Activated T-helper 1 cell treated with Interleukin-2 at 50 U/mL for 16 hours (primary cell): ENCODE results near the gene NUDT16.
"Not testable (repeated sequence)": the region's sequence is repeated elsewhere in the genome, so short reads cannot be mapped to it uniquely, and the experiment has no call there.

ENCODE experiments used
- DNase-seq: peaks from one replicate; pipeline ENCODE4 v3.0.0-alpha.2; 2020; ENCODE audit warnings: low read depth

Gene NUDT16

GRCh38 chr3:131381445-131382291 lies at the start of gene NUDT16:
Gene NUDT16, plus strand, starts transcription at chr3:131381774. Its CDS starts 31 bp downstream, at chr3:131381805.
- DNase-seq, result peak; percentile 94

DNA sequence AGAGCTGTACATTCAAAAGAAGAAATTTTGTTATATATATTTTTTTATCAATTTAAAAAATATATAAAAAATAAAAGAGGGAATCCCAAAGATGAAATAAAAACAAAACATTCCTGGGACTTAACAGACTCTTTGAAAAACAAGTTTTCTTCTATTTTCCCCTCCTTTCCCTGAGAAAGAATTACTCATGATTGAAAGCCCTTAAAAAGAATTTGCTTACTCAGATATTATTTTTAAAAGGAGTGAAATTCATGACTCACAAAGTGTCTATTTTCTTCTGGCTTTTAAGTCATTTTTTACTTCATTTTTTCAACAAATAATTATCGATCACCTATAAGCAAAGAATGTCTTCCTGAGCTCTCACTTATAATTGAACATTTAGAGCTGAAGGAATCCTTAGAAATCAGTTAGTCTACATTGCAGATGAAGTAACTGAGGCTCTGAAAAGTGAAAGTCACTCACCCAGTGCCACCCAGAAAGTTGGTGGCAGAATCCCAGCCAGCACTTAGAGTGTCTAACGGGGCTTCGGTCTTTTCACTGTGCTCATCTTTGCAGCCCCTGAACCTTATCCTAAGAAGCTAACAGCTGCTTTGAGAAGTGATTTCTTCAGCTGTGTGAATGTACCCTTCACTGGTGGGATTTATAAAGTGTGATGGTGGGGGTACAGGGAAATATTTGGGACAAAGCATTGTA lies 42.5 kb upstream of the NUDT16 start:
- DNase-seq, result no peak

DNA sequence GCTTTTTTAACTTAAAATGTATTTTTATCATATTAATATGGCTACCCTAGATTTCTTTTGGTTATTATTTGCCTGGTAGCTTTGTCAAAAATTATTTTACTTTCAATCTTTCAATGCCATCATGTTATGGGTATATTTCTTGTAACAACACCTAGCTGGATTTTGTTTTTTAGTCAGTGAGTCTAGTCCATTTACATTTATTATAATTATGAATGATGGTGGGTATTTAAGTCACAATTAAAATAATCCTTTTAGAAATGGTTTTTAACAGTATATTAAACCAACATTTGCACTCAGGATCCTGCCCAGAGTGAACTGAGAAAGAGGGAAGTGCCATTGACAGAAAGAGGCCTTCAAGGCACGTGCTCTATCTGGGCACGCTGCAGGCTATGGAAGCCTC lies 39.8 kb upstream of the NUDT16 start:
- DNase-seq, result no peak

GRCh38 chr3:131348911-131349310 lies 32.7 kb upstream of the NUDT16 start:
- DNase-seq, result no peak

GRCh38 chr3:131349454-131349853 lies 32.1 kb upstream of the NUDT16 start:
- no peak for DNase-seq

GRCh38 chr3:131349946-131350347 lies 31.6 kb upstream of the NUDT16 start:
- no peak for DNase-seq

DNA sequence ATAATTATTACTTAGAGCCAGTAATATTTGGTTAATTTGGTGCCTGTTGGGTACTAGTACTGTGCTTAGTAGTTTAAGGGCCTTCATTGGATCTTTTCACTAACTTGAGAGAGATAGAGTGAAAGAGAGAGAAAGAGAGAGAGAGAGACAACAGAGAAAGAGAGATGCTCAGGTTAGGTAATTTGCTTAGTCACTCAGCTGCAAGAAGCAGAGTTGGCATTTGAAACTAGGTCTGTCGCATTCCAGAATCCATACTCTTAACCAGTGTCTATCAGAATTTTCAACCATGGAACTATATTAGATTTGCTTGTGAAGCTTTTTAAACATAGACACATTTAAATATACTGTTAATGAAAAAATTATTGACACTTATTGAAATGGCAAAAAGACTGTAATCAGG lies 31.1 kb upstream of the NUDT16 start:
- no peak for DNase-seq

- no peak for DNase-seq
Measured at GRCh38 chr3:131353016-131353877, 28.3 kb upstream of the NUDT16 start.

DNA sequence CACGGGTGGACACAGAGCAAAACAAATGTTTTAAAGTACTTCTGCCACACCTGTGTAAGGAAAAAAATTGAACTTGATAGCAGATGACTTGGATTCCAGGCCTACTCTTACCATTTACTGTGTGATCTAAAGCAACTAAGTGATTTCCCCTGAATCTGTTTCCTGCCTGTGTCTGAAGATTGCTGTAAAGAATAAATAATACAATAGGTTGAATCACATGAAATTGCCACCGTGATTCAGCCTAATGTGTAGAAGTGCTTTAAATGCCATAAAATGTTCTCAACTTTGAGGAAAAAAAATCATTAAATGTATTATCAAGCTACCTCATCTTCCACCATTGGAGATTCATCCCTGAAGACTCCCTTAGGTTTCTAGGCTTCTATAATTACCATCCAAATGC lies 27.6 kb upstream of the NUDT16 start:
- DNase-seq, result no peak

DNA sequence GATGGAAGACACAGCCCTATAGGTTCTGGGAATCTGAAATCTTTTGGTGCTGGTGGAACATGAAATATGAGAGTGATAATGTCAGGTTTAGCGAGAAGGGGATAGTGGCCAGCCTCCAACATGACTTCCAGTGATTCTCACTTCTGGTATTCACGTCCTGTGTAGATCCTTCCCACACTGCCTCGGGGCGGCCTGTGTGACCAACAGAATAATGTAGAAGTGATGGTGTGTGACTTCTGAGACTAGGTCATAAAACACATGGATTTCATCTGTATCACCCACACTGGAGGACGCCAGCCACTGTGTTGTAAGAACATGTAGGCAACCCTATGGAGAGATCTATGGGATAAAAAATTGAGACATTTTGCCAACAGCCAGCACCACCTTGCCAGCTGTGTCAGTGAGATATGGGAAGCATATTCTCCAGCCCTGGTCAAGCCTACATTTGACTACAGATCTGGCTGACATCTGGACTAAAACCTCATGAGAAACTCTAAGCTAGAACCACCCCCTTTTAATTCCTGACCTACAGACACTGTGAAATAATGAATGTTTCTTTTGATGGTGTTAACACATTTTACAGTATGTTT lies 25.5 kb upstream of the NUDT16 start:
- DNase-seq, result no peak

GRCh38 chr3:131357275-131357674 lies 24.3 kb upstream of the NUDT16 start:
- DNase-seq, result no peak

GRCh38 chr3:131360191-131360755 lies 21.3 kb upstream of the NUDT16 start:
- no peak for DNase-seq

GRCh38 chr3:131361066-131361463 lies 20.5 kb upstream of the NUDT16 start:
- DNase-seq, result not testable (repeated sequence)

GRCh38 chr3:131361464-131362421 lies 19.8 kb upstream of the NUDT16 start:
- no peak for DNase-seq

- no peak for DNase-seq
Measured at GRCh38 chr3:131363275-131363674, 18.3 kb upstream of the NUDT16 start.

DNA sequence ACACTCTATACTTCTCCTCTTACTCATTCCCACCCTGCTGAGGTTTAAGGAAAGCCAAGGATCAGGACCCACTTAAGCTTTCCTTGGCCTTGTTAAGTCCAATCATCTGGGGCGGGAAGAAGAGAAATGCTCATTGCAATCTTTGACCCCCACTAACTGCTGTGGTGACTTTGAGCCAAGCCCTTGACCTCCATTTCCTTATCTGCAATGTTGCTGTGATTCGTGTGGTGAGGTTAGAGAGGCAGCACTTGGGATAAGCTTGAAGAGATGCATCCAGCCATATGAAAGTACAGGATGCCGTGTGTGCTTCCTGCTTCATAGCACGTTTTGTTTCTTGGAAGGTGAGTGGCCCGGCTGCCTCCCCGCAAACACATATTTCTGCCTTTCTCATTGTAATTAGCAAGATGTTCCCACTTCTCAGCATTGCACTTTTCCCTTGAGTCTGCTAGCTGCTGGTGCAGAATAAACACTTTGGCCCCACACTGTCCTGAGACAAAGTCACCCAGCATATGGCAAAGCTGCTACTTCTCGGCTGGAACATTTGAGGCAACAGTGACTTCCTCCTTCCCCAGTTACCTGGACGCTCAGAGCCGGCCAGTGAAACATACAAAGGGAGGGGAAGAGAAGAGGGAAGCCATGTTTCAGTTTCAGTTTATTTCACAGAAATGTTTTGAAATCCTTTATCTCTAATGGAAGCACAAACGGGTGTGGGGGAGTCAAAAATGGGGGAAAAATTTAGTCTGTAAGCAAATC lies 10.5 kb upstream of the NUDT16 start:
- no peak for DNase-seq

GRCh38 chr3:131371688-131372066 lies 9.9 kb upstream of the NUDT16 start:
- DNase-seq, result no peak

GRCh38 chr3:131374741-131375140 lies 6.8 kb upstream of the NUDT16 start:
- no peak for DNase-seq

DNA sequence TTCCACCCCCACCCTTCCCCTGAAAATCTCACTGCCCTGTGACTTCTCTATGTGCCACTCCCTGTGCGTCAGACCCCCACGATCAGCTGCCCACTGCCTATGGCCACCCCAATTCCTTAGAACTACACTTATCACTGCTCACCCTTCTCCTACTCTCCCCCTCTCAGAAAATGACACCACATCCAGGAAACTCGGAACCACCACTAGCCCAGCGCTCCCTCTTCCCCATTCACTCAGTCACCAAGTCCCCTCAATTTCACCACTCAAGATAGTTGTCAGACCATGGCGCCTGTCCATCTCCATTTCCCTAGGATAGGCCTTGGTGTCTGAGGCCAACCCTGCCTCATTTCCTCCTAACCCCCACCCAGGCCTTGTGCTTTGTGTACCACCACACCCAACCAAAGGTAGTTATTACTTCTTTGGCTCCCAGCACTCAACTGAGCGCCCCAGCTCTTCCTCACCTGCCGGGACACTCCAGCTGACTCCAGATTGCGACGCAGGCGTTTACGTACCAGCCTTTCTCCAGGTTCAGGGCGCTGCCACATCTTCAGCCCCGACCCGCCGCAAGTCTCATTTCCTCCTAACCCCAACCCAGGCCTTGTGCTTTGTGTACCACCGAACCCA lies 641 bp upstream of the NUDT16 start:
- not testable (repeated sequence) for DNase-seq
